GM18858 (cell line): ENCODE data around the gene ZBTB45.
"Not testable (repeated sequence)": the region's sequence is repeated elsewhere in the genome, so short reads cannot be mapped to it uniquely, and the experiment has no call there.

Source experiments
- ATAC-seq: cut with Tn5 transposase; IDR thresholded peaks from one replicate; pipeline ENCODE4 v1.9.1; 2021; ENCODE audit not compliant: unreplicated experiment

The ZBTB45 gene

GRCh38 chr19:58542641-58543372, 23.2 kb upstream of the ZBTB45 start:
- not testable (repeated sequence) for ATAC-seq

- ATAC-seq: not testable (repeated sequence)
Measured at GRCh38 chr19:58539169-58539559, 19.6 kb upstream of the ZBTB45 start.

DNA sequence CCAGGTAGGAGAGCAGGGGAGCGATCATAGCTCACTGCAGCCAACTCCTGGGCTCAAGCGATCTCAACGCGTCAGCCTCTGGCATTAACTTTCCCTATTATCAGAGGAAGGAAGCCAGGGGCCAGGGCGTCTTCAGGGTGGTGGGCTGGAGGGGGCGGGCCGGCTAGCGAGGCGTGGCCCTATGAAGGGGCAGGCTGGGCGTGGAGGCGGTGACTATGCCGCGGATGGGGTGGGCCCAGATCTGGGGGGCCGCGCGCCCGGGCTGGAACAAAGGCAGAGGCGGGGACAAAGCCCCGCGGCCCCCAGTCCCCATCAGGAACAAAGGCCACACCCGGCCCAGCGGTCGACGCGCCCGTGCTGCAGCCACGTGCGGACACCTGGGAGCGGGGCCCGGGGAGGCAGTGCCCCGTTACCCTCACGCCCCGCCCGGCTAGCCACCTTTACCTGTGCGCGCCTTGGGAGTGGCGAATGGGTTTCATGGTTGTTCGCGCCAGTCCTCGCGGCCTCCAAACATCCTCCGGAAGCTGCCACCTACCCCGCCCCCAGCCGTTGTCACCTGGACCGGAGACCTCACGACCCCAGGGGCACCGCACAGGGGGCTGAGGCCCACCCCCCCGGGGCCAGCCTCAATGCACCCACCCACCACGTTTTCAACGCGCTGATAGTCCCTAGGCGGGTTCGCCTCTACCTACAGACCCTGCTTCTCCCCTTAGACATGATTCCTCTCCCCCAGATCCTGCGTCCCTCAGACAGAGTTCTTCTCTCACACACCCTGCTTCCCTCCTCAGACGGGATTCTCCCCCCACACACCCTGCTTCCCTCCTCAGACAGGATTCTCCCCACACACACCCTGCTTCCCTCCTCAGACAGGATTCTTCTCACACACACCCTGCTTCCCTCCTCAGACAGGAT, 18.9 kb upstream of the ZBTB45 start:
- ATAC-seq: no peak

DNA sequence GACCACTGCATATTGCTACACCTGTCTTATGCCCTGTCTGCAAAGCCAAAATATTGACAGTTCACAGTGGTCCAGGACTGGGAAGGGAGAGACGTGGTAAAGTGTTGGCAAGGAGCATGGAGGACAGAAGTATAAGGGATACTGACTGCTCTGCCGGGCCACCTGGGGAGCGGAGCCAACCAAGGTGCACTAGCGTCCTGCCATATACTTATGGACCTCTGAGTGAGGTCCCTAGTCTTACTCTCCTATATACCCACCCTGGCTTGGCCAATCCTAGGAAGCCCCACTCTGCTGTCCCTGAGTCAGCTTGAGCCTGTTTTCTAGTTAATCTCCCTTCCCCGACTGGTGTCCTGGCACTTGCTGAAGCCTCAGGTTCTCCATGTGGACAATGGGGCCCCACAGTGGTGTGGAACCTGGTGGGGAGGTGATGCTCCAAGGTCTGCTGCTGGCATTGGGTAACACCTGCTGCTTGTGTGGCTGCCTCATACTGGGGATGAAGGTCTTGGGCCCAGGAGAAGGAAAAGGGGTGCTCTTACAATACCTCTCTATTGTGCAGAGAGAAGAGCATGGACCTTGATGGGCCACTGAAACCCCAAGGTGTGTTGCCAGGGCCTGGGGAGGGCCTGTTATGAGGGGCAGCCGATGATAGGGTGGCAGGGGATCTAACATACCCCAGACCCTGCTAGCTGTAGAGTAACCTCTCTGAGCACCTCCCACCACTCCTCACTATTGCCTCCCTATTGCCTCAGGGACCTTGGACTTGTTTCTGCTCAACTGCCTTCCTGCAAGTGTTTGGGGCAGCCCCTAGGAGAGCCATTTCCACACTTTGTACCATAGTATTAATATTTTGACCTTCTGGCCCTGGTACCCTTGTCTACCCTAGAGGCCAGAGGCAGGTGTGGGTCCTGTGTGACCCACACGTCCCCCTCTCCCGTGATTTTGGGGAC, 17.5 kb upstream of the ZBTB45 start:
- no peak for ATAC-seq

DNA sequence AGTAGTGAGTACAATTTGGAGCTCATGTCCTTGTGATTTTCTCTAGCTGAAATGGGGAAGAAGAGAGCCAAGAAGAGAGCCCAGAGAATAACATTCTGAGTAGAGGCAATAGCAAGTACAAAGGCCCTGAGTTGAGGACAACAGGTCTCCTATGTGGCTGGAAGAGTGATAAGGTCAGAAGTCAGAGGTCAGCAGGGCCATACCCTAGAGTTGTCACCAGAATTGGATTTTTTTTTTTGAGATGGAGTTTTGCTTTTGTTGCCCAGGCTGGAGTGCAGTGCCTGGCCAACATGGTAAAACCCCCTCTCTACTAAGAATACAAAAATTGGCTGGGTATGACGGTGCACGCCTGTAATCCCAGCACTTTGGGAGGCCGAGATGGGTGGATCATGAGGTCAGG, 16.2 kb upstream of the ZBTB45 start:
- no peak for ATAC-seq

GRCh38 chr19:58531034-58531840, 11.6 kb upstream of the ZBTB45 start:
- no peak for ATAC-seq

DNA sequence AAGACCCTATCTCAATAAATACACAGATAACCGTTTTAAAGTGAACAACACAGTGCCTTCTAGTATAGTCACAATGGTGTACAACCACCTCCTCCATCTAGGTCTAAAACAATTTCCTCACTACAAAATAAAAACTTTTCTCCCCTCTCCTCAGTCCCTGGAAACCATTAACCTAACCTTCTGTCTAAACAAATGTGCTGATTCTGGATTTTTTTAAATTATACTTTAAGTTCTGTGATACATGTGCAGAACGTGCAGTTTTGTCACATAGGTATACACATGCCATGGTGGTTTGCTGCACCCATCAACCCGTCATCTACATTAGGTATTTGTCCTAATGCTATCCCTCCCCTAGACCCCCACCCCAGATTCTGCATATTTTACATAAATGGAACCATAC, 9.8 kb upstream of the ZBTB45 start:
- ATAC-seq: no peak

DNA sequence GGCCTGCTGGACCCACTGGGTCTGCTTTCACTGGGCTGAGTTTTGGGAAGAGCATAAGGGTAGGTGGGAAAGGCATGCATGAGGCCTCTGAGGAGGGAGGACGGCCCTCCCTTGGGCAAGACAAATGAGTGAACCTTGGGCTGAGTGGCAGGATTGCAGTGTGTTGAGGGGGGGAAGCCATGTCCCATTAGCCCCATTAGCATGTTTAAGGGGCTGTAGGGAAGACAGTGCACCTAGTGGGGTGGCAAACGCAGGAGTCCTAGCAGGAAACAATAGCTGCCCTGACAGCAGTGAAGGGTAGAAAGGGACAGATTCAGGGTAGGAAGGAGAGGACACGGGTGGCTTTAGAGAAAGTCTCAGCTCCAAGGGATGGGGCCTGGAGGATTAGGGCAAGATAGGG, 3.1 kb upstream of the ZBTB45 start:
- ATAC-seq: no peak

DNA sequence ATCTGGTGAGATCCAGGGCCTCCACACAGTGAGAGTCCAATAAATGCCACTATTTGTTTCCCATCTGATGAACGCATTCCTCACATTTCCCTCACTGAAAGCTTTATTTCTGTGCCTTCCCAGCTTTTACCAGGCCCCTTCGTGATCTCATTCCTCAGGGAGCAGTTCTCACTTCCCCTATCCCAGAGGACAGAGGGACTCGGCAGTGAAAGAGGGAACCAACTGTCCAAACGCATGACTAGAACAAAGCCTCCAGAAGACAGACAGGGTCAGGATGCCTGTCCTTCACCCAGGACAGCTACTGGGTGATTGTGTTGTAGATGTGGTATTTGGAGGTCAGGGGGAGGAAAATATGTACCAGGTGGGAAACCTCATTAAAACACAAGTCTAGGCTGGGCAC, 2.0 kb upstream of the ZBTB45 start:
- ATAC-seq: no peak

DNA sequence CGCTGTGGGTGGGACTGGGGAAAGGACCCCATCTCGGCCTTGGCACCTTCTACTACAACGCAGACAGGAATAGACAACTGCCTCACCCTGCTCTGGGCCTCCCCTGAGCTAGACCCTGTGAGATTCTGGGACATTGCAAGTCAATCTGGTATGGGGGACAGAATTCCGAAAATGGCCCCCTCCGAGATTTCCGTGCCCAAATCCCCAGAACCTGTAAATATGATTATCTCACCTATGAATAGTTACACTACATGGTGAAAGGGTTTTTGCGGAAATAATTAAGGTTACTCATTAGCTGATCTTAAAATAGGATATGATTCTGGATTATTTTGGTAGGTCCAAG, 618 bp upstream of the ZBTB45 start:
- no peak for ATAC-seq

- no peak for ATAC-seq
Measured at GRCh38 chr19:58519087-58519354, 589 bp downstream of the ZBTB45 start.

DNA sequence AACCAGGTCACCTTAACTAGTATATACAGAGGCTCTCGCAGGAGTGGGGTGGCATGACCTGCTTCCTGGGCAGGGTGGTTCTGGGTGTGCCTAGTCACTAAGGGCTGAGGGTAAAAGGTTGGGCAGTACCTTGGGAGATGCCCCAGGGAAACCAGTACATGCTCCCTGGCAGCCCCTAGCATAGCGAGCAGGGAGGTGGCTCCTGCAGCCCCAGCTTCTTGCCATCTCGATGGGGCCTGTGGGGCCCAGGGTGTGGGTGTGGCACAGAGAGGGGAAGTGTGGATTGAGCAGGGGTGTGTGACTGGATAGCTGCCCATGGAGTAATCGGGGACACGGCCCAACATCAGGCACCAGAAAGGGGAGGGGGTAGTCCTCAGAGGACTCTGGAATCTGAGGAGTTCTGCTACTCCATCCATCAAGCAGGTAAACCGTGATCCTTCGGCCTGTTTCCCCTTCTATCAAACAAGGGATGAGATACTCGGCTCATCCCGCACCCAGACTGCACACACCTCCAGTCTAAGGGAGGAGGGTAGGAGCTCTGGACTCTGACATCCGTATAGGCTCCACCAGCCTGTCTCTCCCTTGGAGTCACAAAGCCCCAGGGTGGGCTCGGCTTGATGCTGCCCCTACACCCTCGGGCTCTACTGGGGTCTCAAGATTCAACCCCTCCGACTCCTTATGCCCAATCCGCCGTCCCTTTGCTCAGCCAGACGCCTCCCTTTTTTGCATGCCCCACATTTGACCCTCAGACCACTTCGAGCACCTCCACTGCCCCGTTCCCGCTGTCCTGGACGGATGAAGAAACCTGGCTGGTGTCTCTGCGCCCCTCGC, 1.1 kb downstream of the ZBTB45 start:
- ATAC-seq: no peak

DNA sequence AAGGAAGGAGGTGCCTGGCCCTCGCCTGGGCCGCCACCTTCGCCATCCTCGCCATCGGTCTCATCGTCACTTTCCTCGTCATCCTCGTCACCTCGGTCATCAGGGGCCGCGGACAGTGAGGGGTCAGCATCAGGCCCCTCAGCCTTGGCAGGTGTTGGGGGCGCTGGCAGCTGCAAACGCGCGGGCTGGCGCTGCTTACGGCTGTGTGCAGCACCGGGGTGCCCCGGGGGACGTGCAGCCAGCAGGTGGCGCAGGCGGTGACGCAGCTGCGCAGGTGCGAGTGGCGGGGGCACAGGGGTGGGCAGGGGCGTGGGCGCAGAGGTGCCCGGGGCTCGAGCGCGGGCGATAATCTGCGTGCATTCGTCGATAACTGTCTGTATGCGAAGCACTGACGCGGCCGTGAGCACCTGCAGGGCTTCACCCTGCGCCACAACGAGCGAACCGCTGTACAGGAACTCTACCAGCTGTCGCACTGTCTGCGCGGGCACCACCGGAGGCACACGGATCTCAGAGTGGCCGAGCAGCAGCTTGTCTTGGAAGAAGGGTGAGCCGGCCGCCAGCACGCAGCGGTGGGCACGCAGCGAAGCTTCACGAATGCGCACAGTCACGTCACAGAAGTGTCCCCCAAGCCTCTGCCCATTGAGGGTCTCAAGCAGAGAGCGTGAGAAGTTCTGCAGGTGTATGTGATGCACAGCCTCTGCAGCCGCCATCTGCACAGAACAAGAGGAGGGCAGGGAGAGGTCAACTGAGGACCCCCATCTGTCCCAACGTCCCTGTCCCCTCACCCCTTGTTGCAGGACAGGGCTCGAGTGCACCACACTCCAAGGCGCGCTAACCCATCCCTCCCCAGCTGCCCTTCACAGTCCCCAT, 2.4 kb downstream of the ZBTB45 start:
- ATAC-seq: no peak

DNA sequence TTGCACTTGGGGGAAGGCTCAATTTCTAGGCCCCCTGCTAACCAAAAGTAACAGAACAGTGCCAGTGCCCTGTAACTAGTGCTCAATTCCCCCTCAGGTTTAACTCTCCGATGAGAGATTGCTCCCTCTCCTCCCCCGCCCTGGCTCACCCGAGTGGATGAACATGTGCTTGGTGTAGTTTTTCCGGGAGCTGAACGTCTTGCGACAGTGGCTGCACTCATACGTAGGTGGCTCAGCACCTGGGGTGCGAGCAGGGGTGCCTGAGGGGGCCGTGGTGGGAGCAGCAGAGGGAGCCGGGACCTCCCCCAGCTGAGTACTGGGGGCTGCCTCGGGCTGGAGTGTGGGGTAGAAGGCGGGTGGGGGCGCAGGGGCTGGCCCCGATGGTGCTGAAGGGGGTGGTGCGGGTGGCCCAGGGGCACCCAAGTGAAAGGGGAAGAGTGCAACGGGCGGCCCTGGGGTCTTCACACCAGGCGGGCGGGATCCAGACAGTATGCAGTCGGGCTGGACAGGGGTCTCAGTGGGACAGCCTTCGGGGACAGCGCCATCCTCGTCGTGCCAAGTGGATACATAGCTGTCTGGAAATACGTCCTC, 3.3 kb downstream of the ZBTB45 start:
- ATAC-seq: no peak

GRCh38 chr19:58515259-58515658, 4.4 kb downstream of the ZBTB45 start:
- no peak for ATAC-seq

GRCh38 chr19:58514564-58515022, 5.0 kb downstream of the ZBTB45 start:
- ATAC-seq: no peak

DNA sequence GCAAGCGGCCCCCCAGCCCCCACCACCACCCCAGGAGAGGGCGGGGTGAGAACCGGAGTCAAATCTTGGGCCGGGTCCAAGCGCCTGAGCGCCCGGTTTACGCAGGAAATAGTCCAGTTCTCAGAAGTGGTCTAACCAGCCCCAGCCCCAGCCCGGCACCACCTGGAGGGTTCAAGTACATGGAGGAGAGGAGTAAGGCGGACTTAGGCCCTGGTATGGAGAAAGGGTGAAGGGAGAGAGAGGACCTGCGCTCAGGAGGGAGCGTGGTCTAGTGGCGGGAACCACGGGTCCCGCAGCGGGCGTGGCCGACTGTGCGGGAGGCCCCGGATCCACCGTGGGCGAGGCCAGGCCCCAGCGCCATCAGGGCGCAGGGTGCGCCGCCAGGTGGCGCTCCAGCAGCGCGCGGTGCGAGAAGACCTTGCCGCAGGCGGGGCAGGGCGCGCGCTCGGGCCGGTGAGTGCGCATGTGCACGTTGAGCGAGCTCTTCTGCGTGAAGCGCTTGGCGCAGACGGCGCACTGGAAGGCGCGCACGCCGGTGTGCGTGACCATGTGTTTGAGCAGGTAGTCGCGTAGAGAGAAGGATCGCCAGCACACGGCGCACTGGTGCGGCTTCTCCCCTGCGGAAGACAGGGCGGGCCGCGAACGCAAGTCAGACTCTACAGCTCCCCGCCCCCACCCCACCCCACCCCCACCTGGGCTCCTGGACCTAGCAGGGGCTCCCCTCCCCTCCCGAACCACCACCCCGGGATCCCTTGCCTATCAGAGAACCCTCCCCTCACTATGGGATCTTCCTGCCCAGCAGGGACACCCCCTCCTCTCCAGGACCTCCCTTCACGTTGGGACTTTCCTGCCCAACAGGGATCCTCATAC, 5.7 kb downstream of the ZBTB45 start:
- peak; percentile 61 for ATAC-seq
